Muscle layer of colon (tissue), 2 donors: ENCODE data around the gene BRD7.

Experiments used
- H3K27ac ChIP-seq: one replicate; pipeline ENCODE4 v1.7.0; 2013; ENCODE audit warnings: low read depth, mild to moderate bottlenecking, low read length, moderate library complexity
- H3K27me3 ChIP-seq, 2 donors: one replicate each; pipeline ENCODE4 v1.7.0; 2013; ENCODE audit warnings: low read length in 2 of 2, mild to moderate bottlenecking in 2 of 2; ENCODE audit not compliant: insufficient read depth in 2 of 2, control insufficient read depth in 1 of 2
- H3K36me3 ChIP-seq: one replicate; pipeline ENCODE4 v1.7.0; 2013; ENCODE audit warnings: mild to moderate bottlenecking, low read length; ENCODE audit not compliant: insufficient read depth
- H3K4me1 ChIP-seq: one replicate; pipeline ENCODE4 v1.7.0; 2013; ENCODE audit warnings: mild to moderate bottlenecking, low read length; ENCODE audit not compliant: insufficient read depth
- H3K4me3 ChIP-seq, 2 donors: one replicate each; pipeline ENCODE4 v1.7.0; 2013; ENCODE audit warnings: low read length in 2 of 2, low read depth in 1 of 2, mild to moderate bottlenecking in 1 of 2, moderate library complexity in 1 of 2
- H3K9ac ChIP-seq: one replicate; pipeline ENCODE4 v1.7.0; 2013; ENCODE audit warnings: low read length
- H3K9me3 ChIP-seq: one replicate; pipeline ENCODE4 v1.7.0; 2013; ENCODE audit warnings: mild to moderate bottlenecking, low read length
- donor health status: abdominal sarcoma.
- donor health status: Adenocarcinoma of cecum.

BRD7 gene

DNA sequence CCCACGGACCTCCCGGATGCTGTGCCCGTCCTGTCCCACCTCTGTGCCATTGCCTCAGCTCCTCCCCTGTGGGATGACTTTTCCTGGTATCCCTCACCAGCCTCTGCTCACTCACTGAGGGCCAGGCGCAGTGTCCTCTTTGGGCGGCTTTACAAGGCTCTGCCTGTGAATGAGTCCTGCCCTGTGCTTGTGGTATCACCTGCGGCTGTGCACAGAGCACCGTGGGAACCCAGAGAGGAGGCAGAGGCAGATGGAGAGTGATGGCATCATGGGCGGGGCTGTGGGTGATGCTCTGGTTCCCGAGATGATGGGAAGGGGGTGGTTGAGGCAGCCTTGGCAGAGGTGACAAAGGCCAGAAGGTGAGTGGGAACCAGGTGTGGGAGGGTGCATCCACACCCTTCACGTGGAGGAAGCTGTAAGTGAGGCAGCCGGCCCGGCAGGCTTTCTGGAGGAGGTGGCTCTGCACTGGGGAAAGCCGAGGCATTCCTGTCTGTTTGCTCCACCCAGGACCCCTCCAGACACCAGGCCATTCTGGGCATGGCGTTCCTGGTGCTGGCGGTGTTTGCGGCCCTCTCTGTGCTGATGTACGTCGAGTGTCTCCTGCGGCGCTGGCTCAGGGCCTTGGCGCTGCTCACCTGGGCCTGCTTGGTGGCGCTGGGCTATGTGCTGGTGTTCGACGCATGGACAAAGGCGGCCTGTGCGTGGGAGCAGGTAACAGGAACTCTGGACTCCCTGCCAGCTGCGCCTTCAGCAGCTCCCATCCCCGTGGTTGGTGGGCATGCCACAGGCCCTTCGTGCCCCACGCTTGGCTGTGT, 78.6 kb downstream of the BRD7 start:
- no peaks in the 10 kb centered on the region for H3K4me1 ChIP-seq

GRCh38 chr16:50288920-50289319, 79.9 kb downstream of the BRD7 start:
- no peak overlapping the region for H3K9ac ChIP-seq
- peaks cover 5% of the 10 kb centered on the region for H3K4me1 ChIP-seq
- no peak overlapping the region for H3K27ac ChIP-seq
- no peaks in the 10 kb centered on the region for H3K36me3 ChIP-seq
- no peaks in the 10 kb centered on the region for H3K9me3 ChIP-seq
- H3K27me3 ChIP-seq = no peaks in the 10 kb centered on the region
- no peak overlapping the region for H3K4me3 ChIP-seq

More for the DNA sequence above, 78.6 kb downstream of the BRD7 start:
- no peak overlapping the region for H3K4me3 ChIP-seq
- H3K9me3 ChIP-seq = no peaks in the 10 kb centered on the region
- H3K36me3 ChIP-seq = no peaks in the 10 kb centered on the region
- no peaks in the 10 kb centered on the region for H3K27me3 ChIP-seq
- no peak overlapping the region for H3K9ac ChIP-seq
- H3K27ac ChIP-seq = no peak overlapping the region

DNA sequence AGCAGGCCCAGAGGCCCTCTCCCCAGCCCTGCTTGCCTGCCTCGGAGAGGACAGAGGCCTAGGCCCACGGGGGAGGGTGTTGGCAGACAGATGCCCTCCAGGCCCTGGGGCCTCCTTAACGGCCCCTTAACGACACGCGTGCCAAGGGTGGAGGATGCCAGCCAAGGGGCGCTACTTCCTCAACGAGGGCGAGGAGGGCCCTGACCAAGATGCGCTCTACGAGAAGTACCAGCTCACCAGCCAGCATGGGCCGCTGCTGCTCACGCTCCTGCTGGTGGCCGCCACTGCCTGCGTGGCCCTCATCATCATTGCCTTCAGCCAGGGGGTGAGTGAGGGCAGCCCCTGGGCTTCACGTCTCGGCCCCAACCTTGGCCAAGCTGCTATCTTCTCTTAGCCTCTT, 80.8 kb downstream of the BRD7 start:
- H3K9ac ChIP-seq = no peak overlapping the region
- no peaks in the 10 kb centered on the region for H3K27me3 ChIP-seq
- no peak overlapping the region for H3K27ac ChIP-seq
- no peaks in the 10 kb centered on the region for H3K36me3 ChIP-seq
- H3K4me3 ChIP-seq = no peak overlapping the region
- H3K4me1 ChIP-seq = peaks cover 5% of the 10 kb centered on the region
- no peaks in the 10 kb centered on the region for H3K9me3 ChIP-seq

GRCh38 chr16:50286681-50287080, 82.1 kb downstream of the BRD7 start:
- no peaks in the 10 kb centered on the region for H3K36me3 ChIP-seq

GRCh38 chr16:50285406-50286003, 83.3 kb downstream of the BRD7 start:
- H3K9me3 ChIP-seq = no peaks in the 10 kb centered on the region
- no peak overlapping the region for H3K9ac ChIP-seq
- no peak overlapping the region for H3K27ac ChIP-seq
- peaks cover 5% of the 10 kb centered on the region for H3K4me1 ChIP-seq
- H3K27me3 ChIP-seq = no peaks in the 10 kb centered on the region
- no peak overlapping the region for H3K4me3 ChIP-seq
- H3K36me3 ChIP-seq = no peaks in the 10 kb centered on the region

More at GRCh38 chr16:50286681-50287080, 82.1 kb downstream of the BRD7 start:
- Histone ChIP-seq H3K4me3 (no peak overlapping the region), H3K9me3 (no peaks in the 10 kb centered on the region), H3K4me1 (peaks cover 5% of the 10 kb centered on the region), H3K9ac (no peak overlapping the region), H3K27me3 (no peaks in the 10 kb centered on the region), H3K27ac (no peak overlapping the region)

DNA sequence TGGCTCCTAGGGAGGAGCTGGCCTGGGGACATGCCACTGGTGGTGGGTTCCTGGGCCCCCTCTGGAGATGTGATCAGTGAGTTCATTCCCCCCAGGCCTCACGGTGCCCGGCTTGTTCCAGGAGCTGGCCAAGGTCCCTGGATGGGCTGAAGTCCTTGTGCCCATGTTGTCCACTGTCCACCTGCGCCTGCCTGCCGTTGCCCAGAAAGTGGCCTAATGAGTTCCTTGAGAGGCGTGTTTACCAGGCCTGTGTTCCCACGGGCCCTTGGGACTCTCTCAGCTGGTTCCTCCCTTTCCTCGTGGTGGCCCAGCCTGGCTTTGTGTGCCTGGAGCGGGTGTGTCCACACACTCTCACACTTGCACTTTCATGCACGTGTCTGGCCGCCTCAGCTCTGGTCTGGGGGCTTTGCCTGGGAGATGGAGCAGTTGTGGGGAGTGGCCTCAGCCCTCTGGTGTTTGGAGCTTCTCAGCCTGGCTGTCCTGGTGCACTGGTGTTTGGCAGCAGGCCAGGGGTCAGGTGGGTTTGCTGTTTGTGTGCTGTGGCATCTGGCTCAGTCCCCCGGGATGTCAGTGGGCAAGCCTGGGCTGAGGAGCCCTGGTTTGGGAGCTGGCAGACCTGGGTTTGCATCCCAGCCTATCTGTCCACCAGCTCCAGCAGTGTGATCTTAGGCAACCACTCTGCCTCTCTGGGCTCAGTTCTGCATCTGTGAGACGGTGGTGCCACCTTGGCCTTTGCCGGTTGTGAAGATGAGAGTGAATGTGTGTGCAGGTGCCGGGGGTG, 84.5 kb downstream of the BRD7 start:
- Histone ChIP-seq H3K36me3 (no peaks in the 10 kb centered on the region), H3K4me1 (peaks cover 5% of the 10 kb centered on the region), H3K4me3 (no peak overlapping the region), H3K27ac (no peak overlapping the region), H3K27me3 (no peaks in the 10 kb centered on the region), H3K9ac (no peak overlapping the region), H3K9me3 (no peaks in the 10 kb centered on the region)

GRCh38 chr16:50282955-50283631, 85.7 kb downstream of the BRD7 start:
- Histone ChIP-seq H3K4me1 (peaks cover 5% of the 10 kb centered on the region), H3K9ac (no peak overlapping the region), H3K27me3 (no peaks in the 10 kb centered on the region), H3K9me3 (no peaks in the 10 kb centered on the region), H3K4me3 (no peak overlapping the region), H3K27ac (no peak overlapping the region), H3K36me3 (no peaks in the 10 kb centered on the region)

DNA sequence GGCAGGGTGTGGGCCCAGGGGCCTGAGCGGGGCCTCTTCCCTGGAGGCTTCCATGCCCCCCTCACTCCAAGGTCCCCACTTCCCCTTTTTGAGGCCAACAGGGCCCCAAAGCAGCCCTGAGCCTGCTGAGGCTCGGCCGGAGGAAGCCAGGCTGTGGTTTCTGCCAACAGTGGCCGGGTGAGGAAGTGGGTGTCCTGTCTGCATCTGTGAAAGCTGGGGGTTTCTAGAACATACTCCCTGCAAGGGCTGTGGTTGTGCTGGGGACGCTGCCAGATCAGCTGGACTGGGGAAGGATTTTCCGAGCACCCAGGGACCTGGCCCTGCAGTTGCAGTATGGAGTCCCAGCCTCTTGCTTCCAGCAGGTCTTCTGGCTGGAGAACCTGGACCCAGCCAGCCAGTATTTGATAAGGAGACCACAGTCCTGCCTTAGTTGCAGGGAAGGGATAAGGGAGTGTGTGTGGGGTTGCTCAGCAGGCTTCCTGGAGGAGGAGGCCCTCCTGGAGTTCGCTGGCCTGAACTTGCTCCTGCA, 86.7 kb downstream of the BRD7 start:
- H3K27me3 ChIP-seq = no peaks in the 10 kb centered on the region
- no peaks in the 10 kb centered on the region for H3K36me3 ChIP-seq
- H3K4me1 ChIP-seq = peaks cover 5% of the 10 kb centered on the region
- H3K27ac ChIP-seq = no peak overlapping the region
- H3K9ac ChIP-seq = no peak overlapping the region
- H3K4me3 ChIP-seq = no peak overlapping the region
- H3K9me3 ChIP-seq = no peaks in the 10 kb centered on the region

GRCh38 chr16:50281391-50282009, 87.3 kb downstream of the BRD7 start:
- Histone ChIP-seq H3K27ac (peak overlapping the region; percentile 45), H3K9me3 (no peaks in the 10 kb centered on the region), H3K4me3 (no peak overlapping the region), H3K4me1 (peaks cover 5% of the 10 kb centered on the region), H3K27me3 (no peaks in the 10 kb centered on the region), H3K9ac (no peak overlapping the region), H3K36me3 (no peaks in the 10 kb centered on the region)

DNA sequence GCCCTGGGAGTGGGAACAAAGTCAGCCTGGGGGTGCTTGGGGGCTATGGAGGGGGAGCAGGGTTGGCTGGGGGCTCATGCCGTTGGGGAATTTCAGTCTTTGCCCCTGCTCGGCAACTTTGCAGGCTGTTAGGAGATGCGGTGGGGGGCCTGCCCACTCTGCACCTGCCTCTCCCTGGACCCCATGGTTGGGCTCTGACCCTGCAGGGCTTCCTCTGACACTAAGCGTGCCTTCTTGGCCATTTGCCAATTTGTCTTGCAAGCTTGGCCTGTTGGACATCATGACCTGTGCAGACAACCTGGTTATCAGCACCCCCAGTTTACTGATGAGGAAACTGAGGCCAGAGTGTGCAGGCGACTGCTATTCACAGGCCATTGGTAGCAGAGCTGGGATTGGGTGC, 87.9 kb downstream of the BRD7 start:
- Histone ChIP-seq H3K9ac (no peak overlapping the region), H3K27me3 (no peaks in the 10 kb centered on the region), H3K4me1 (peaks cover 5% of the 10 kb centered on the region), H3K9me3 (no peaks in the 10 kb centered on the region), H3K36me3 (no peaks in the 10 kb centered on the region), H3K27ac (peak overlapping the region; percentile 45), H3K4me3 (no peak overlapping the region)
